Fibroblast of lung (primary cell): ENCODE results near the gene PHF1. TPM values are rescaled to one million over a fixed set of nuclear protein-coding genes. Genes with fewer than 3 reads are reported as not detected.

Experiments
- DNase-seq, 2 donors: peaks; one replicate each; pipeline versions ENCODE4 v3.0.0 to v3.0.0-alpha.2; 2010; ENCODE audit warnings: low read depth in 2 of 2
- H2AFZ ChIP-seq: 2 replicates; pipeline ENCODE4 v1.5.1; 2012; ENCODE audit warnings: low read length, control low read depth, inconsistent platforms
- H3K27ac ChIP-seq: 2 replicates; pipeline ENCODE4 v1.5.1; 2011; ENCODE audit warnings: low read length, control low read depth; ENCODE audit not compliant: insufficient read depth
- H3K27me3 ChIP-seq: 2 replicates; pipeline ENCODE4 v1.5.1; 2011; ENCODE audit warnings: mild to moderate bottlenecking, low read length; ENCODE audit not compliant: control insufficient read depth, insufficient read depth
- H3K36me3 ChIP-seq: 2 replicates; pipeline ENCODE4 v1.5.1; 2011; ENCODE audit warnings: low read length; ENCODE audit not compliant: control insufficient read depth, insufficient read depth
- H3K4me1 ChIP-seq: 2 replicates; pipeline ENCODE4 v1.5.1; 2011; ENCODE audit warnings: low read length; ENCODE audit not compliant: control insufficient read depth, insufficient read depth; ENCODE audit errors: extremely low read depth
- H3K4me2 ChIP-seq: 2 replicates; pipeline ENCODE4 v1.5.1; 2011; ENCODE audit warnings: low read length, control low read depth; ENCODE audit not compliant: insufficient read depth; ENCODE audit errors: extremely low read depth
- H3K4me3 ChIP-seq, 4 experiments: fragments of 200-600 bp in 1 of 4; sonication (generic) in 1 of 4; replicated peaks in 1 of 4; 2 replicates each; pipeline ENCODE4 v1.5.1; 2011 to 2016; ENCODE audit warnings: low read length in 4 of 4, low read depth in 3 of 4, mild to moderate bottlenecking in 3 of 4, control low read depth in 2 of 4, inconsistent platforms in 1 of 4, mixed read lengths in 1 of 4; ENCODE audit not compliant: insufficient read depth in 1 of 4; ENCODE audit errors: control extremely low read depth in 1 of 4
- H3K79me2 ChIP-seq: 2 replicates; pipeline ENCODE4 v1.5.1; 2012; ENCODE audit warnings: mild to moderate bottlenecking, low read length, inconsistent platforms; ENCODE audit not compliant: control insufficient read depth, insufficient read depth
- H3K9ac ChIP-seq: 2 replicates; pipeline ENCODE4 v1.5.1; 2011; ENCODE audit warnings: mild to moderate bottlenecking, low read length, control low read depth; ENCODE audit not compliant: insufficient read depth
- H3K9me3 ChIP-seq: 2 replicates; pipeline ENCODE4 v1.5.1; 2012; ENCODE audit warnings: low read depth, low read length; ENCODE audit not compliant: control insufficient read depth, insufficient read depth
- H4K20me1 ChIP-seq: 2 replicates; pipeline ENCODE4 v1.5.1; 2011; ENCODE audit warnings: low read length; ENCODE audit not compliant: control insufficient read depth, insufficient read depth; ENCODE audit errors: extremely low read depth
- EZH2 ChIP-seq: IDR thresholded peaks from 2 replicates; pipeline ENCODE4 v1.5.1; 2012; ENCODE audit warnings: low read length, control low read depth, mild to moderate bottlenecking; ENCODE audit errors: missing control alignments
- polyA plus RNA-seq, 2 donors: library from polyadenylated mRNA; depleted of rRNA in 1 of 2; stranded (reverse) in 1 of 2; unstranded in 1 of 2; fragments of >200 nt; gene quantifications; 2 replicates each; pipeline ENCODE4 v1.2.1, GENCODE V29; 2011 to 2012; ENCODE audit warnings: missing spikeins in 1 of 2
- total RNA-seq: library from RNA; depleted of rRNA; stranded (reverse); fragments of >200 nt; gene quantifications from 2 replicates; pipeline ENCODE4 v1.2.1, GENCODE V29; 2014
- TF ChIP-seq, protein P1 (sequence below), 2 donors: IDR thresholded peaks in 1 of 2; conservative IDR thresholded peaks in 1 of 2; 1 replicate in 1 of 2; 2 replicates in 1 of 2; pipeline ENCODE4 v1.5.1; 2011 to 2012; ENCODE audit warnings: low read length in 2 of 2, control low read depth in 1 of 2, inconsistent platforms in 1 of 2, low read depth in 1 of 2, mild to moderate bottlenecking in 1 of 2

Gene PHF1
- total and polyA plus RNA-seq, 2 donors (not counting 1 experiment from before 2014, with no cell fraction given) = 28.9 to 29.6 TPM

DNA sequence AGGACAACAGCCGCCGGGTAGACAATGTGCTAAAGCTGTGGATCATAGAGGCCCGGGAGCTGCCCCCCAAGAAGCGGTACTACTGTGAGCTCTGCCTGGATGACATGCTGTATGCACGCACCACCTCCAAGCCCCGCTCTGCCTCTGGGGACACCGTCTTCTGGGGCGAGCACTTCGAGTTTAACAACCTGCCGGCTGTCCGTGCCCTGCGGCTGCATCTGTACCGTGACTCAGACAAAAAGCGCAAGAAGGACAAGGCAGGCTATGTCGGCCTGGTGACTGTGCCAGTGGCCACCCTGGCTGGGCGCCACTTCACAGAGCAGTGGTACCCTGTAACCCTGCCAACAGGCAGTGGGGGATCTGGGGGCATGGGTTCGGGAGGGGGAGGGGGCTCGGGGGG, 26.9 kb downstream of the PHF1 start:
- no peaks in the 10 kb centered on the region for H3K27me3 ChIP-seq
- no peak for DNase-seq
- TF ChIP-seq, protein P1, sequence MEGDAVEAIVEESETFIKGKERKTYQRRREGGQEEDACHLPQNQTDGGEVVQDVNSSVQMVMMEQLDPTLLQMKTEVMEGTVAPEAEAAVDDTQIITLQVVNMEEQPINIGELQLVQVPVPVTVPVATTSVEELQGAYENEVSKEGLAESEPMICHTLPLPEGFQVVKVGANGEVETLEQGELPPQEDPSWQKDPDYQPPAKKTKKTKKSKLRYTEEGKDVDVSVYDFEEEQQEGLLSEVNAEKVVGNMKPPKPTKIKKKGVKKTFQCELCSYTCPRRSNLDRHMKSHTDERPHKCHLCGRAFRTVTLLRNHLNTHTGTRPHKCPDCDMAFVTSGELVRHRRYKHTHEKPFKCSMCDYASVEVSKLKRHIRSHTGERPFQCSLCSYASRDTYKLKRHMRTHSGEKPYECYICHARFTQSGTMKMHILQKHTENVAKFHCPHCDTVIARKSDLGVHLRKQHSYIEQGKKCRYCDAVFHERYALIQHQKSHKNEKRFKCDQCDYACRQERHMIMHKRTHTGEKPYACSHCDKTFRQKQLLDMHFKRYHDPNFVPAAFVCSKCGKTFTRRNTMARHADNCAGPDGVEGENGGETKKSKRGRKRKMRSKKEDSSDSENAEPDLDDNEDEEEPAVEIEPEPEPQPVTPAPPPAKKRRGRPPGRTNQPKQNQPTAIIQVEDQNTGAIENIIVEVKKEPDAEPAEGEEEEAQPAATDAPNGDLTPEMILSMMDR (conservative IDR thresholded peaks at IDR 0.05 in 1 of 2, IDR thresholded peaks at IDR 0.05 in 1 of 2; ENCODE audit: low read depth in 1 of 2, low read length in 2 of 2) = no peak
- no peak for TF ChIP-seq EZH2
- no peak overlapping the region for H3K4me2 ChIP-seq
- H4K20me1 ChIP-seq = no peaks in the 10 kb centered on the region
- no peaks in the 10 kb centered on the region for H3K79me2 ChIP-seq
- H3K36me3 ChIP-seq = peaks cover 31% of the 10 kb centered on the region
- H3K4me3 ChIP-seq = no peak overlapping the region
- no peak overlapping the region for H3K27ac ChIP-seq
- peaks cover 10% of the 10 kb centered on the region for H3K4me1 ChIP-seq
- H2AFZ ChIP-seq = no peak overlapping the region
- no peaks in the 10 kb centered on the region for H3K9me3 ChIP-seq
- H3K9ac ChIP-seq = no peak overlapping the region

DNA sequence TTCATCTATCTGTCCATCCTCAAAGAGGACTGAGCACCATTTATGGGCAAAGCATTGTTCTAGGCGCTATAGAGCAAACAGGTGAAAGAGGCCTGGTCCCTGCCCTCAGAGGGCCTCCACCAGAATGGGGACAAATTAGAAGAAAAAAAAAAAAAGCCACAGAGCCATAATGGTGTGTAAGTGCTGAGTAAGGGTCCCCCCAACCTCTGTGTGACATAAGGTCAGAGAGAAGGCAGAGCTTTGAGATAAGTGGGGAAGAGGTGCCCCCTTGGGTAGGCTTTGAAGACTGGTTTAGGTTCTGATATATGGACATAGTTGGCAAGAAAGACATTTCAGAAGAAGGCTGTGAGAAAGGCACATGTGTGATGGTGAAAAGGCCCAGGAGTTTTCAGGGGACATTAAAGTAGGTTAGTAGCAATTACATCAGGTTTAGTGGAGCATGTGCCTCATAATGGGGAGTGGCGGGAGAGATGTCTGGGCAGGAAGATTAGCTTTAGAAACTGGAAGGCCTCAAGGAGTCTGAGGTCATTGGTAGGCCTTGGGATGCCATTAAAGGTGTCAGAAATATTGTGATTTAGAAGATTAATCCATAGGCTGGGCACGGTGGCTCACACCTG, 28.3 kb downstream of the PHF1 start:
- no peak overlapping the region for H3K4me3 ChIP-seq
- H3K9ac ChIP-seq = no peak overlapping the region
- H3K4me2 ChIP-seq = no peak overlapping the region
- H3K9me3 ChIP-seq = no peaks in the 10 kb centered on the region
- no peak overlapping the region for H3K27ac ChIP-seq
- H2AFZ ChIP-seq = no peak overlapping the region
- DNase-seq = no peak
- H3K27me3 ChIP-seq = no peaks in the 10 kb centered on the region
- no peaks in the 10 kb centered on the region for H3K4me1 ChIP-seq
- H4K20me1 ChIP-seq = no peaks in the 10 kb centered on the region
- no peaks in the 10 kb centered on the region for H3K79me2 ChIP-seq
- peaks cover 32% of the 10 kb centered on the region for H3K36me3 ChIP-seq
- TF ChIP-seq EZH2 = no peak
- TF ChIP-seq, protein P1 (conservative IDR thresholded peaks at IDR 0.05 in 1 of 2, IDR thresholded peaks at IDR 0.05 in 1 of 2; ENCODE audit: low read depth in 1 of 2, low read length in 2 of 2) = no peak

DNA sequence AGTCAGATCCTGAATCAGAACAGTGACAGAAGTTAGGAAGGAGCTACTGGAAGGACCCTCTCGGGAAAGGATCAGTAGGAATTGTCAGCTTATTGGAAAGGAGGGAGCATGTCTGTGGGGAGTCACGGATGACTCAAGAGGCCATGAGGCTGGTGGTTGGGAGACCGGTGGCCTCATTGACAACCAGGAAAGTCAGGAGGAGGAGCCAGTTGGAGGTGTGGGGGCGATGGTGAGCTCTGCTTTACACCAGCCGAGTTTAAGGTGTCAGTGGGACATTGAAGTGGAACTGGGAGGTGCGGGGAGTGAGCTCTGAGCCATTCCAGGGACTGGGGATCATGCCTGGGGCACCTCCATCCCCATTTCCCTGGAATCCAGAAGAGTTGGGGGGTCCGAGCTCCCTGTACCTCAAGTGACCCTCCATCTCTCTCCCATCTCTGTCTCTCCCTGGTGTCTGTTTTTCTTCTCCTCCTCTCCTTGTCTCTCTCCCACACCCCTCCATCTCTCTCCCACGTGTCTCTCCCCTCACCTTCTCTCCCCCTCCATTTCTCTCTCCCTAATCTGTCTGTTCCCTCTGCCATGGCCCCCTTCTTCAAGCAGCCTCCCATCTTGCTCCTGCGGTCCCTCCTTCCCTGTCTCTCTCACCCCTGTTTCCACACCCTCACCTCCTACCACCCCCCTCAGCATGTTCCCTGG, 29.3 kb downstream of the PHF1 start:
- Histone ChIP-seq H3K79me2 (no peaks in the 10 kb centered on the region), H3K27me3 (no peaks in the 10 kb centered on the region), H2AFZ (no peak overlapping the region), H3K4me2 (no peak overlapping the region), H3K4me1 (no peaks in the 10 kb centered on the region), H3K36me3 (peaks cover 34% of the 10 kb centered on the region), H4K20me1 (no peaks in the 10 kb centered on the region), H3K4me3 (no peak overlapping the region), H3K9ac (no peak overlapping the region), H3K27ac (no peak overlapping the region), H3K9me3 (no peaks in the 10 kb centered on the region)
- no peak for DNase-seq
- TF ChIP-seq, protein P1 (conservative IDR thresholded peaks at IDR 0.05 in 1 of 2, IDR thresholded peaks at IDR 0.05 in 1 of 2; ENCODE audit: low read depth in 1 of 2, low read length in 2 of 2) = no peak
- no peak for TF ChIP-seq EZH2
